Right renal pelvis (tissue), 4 donors: ENCODE data around the gene DHX58. TPM values are rescaled to one million over a fixed set of nuclear protein-coding genes. Genes with fewer than 3 reads are reported as not detected.

Experiments used
- DNase-seq, 4 donors: peaks; one replicate each; pipeline ENCODE4 v3.0.0-alpha.2; 2013; ENCODE audit warnings: low read depth in 4 of 4, low spot score in 3 of 4, missing footprints in 1 of 4
- polyA plus RNA-seq, 4 donors: library from polyadenylated mRNA; unstranded; fragments of 120-200 nt; gene quantifications; one replicate each; pipeline ENCODE4 v1.2.1, GENCODE V29; 2013; ENCODE audit not compliant: insufficient read length in 4 of 4

DHX58 gene
- polyA plus RNA-seq, 4 donors: 7.1 to 9.5 (median 8.8) TPM

DNA sequence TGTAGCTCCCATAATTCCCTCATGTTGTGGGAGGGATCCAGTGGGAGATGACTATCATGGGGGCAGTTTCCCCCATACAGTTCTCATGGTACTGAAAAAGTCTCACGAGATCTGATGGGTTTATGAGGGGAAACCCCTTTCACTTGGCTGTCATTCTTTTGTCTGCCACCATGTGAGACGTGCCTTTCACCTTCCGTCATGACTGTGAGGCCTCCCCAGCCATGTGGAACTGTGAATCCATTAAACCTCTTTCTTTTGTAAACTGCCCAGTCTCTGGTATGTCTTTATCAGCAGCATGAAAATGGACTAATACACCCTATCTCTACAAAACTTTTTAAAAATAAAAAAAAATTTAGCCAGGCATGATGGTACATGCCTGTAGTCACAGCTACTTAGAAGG, 55.9 kb downstream of the DHX58 start:
- no peak for DNase-seq

DNA sequence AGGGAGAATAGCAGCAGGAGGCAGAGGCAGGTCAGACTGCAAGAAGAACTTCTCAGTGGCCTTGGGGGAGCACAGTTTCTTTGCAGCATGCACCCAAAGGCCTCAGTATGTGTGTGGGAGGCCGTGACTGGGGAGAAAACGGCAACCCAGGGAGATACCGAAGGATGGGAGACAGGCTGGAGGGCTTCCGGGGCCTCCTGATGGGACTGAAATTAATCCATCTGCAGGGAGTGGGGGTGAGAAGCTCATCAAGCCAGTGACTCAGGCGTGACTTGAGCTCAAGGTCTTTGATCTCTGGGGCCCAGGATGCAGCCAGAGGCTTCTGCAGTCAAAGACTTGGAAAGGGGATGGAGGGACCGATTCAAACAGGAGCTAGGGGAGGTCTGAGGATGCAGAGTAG, 57.0 kb downstream of the DHX58 start:
- DNase-seq: no peak

DNA sequence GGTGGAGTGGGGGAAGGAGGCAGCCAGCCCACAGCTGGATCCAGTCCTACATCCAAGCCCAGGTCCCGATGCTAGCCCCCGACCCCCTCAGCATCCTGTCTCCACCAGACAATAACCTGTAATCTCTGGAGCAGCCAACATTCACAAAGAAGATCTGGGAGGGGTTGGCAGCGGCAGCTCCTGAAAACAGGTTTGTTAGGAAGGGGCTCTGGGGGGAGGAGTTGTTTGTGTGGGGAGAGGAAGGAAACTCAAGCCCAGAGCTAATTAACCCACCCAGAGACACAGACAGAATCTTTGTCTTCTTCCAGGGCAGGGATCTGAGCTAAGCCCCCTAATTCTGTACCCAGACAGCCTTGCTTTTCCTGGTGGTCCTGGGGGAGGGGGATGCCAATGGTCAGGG, 57.5 kb downstream of the DHX58 start:
- no peak for DNase-seq

DNA sequence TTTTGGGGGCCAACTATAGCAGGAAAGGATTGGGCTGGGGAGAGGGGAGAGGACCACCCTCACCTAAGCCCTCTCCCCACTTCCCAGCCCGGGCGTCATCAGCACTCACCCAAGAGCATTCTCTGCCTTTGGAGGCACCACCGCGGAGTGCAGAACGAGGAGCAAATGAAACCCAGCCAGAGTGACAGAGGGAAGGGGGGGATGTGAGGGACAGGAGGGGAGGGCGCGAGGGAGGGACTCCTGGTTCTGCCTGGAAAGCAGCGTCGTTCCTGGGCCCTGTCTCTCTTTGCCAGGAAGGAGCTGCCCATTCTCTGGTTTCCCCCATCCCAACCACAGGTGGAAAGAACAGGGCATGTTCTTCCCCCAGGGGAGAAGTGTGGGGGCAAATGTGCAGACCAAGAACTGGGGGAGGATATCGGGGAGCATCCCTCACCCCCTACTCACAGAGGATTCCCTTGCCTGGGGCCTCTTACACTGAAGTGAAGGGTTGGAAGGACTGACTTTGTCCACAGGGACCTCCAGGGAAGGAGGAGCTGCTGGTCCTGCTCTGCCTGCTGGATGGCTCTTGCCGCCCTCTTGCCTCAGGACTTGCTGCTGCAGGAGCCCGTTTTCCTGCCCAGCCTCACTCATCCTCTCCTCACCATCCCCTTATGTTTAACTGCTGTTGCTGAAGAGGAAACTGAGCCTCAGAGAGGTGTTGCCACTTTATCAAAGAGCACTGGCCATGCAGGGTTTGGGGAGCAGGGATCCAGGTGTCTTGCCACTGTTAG, 58.6 kb downstream of the DHX58 start:
- DNase-seq: no peak

DNA sequence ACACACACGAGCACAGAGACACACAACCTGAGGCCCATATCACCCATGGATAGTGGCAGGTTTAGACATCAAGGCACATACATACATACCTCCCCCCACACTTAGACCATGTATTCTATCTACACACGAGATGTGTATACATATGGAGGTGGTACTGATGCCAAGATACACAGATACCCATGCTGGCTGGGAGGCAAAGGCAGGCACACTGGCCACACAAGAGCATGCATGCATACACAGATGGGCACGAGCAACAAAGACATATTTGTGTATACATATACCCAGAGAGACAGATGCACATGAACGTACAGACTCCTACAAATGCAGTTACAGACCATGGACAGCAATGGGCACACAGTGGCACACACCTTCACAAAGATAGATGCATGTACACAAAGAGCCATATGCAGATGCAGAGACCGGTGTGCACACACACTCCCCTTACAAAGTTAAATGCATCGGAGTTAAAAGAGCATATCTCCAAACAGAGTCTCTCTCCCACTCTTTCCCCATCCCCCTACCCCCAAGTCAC, 60.1 kb downstream of the DHX58 start:
- DNase-seq: no peak

DNA sequence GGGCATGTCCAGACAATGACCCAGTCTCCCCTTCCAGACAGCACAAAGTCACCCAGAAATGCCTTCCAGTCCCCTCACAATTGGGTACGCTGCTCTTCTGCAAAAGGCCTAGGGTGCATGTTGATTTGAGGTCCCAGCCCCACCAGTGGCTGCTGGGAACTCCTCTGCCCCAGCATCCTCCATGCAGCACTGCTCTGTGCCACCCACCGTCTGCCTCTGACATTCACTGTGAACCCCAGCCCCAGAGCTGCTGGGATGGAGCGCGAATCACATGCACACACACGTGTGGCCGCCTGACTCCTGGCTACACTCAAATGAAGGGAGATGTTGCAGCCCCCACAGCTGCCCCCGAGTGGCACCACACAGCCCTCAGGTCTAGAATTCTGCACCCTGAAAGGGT, 60.9 kb downstream of the DHX58 start:
- DNase-seq: no peak

Other genes starting within 250 kb of the DHX58 start
- 1 to 10 TPM; 7.2 to 9.5 (median 8.7) TPM for gene KLHL11, start 247.3 kb downstream of the DHX58 start, polyA plus RNA-seq
- 10 to 100 TPM; 81.0 to 91.3 (median 91.1) TPM for gene ACLY, start 193.8 kb downstream of the DHX58 start, polyA plus RNA-seq
- 1 to 10 TPM; 5.7 to 7.2 (median 6.3) TPM for gene ODAD4, start 182.1 kb downstream of the DHX58 start, polyA plus RNA-seq
- 10 to 100 TPM; 63.0 to 80.3 (median 68.1) TPM for gene CNP, start 145.9 kb downstream of the DHX58 start, polyA plus RNA-seq
- gene DNAJC7, start 95.3 kb downstream of the DHX58 start, polyA plus RNA-seq: 100 to 1,000 TPM; 134 to 148 (median 138) TPM
- 10 to 100 TPM; 51.2 to 63.5 (median 53.3) TPM for gene NKIRAS2, start 92.6 kb downstream of the DHX58 start, polyA plus RNA-seq
- gene C17orf113, start 62.1 kb downstream of the DHX58 start, polyA plus RNA-seq: 1 to 10 TPM; 3.7 to 4.1 (median 3.9) TPM
- gene ZNF385C, start 14.2 kb downstream of the DHX58 start, polyA plus RNA-seq: 1 to 10 TPM; 5.6 to 7.4 (median 6.4) TPM
- 10 to 100 TPM; 55.7 to 68.5 (median 57.1) TPM for gene KAT2A, start 8.7 kb upstream of the DHX58 start, polyA plus RNA-seq
- under 1 TPM; 0.14 to 0.31 (median 0.21) TPM for gene HSPB9, start 10.1 kb upstream of the DHX58 start, polyA plus RNA-seq
- gene RAB5C, start 42.3 kb upstream of the DHX58 start, polyA plus RNA-seq: 100 to 1,000 TPM; 131 to 164 (median 140) TPM
- gene KCNH4, start 68.4 kb upstream of the DHX58 start, polyA plus RNA-seq: under 1 TPM in 1 of 4 donors, not detected in 3; 0.09 TPM
- not detected for gene HCRT, start 72.7 kb upstream of the DHX58 start, polyA plus RNA-seq
- 10 to 100 TPM; 11.5 to 23.7 (median 16.8) TPM for gene GHDC, start 81.8 kb upstream of the DHX58 start, polyA plus RNA-seq
- gene STAT5B, start 163.7 kb upstream of the DHX58 start, polyA plus RNA-seq: 10 to 100 TPM; 40.3 to 46.7 (median 42.0) TPM
- 1 to 10 TPM; 5.7 to 6.8 (median 6.4) TPM for gene STAT5A, start 175.8 kb upstream of the DHX58 start, polyA plus RNA-seq